ENCODE data around the gene MRPL18.

GRCh38 chr6:159819932-159820640 is 29.8 kb downstream of the MRPL18 start:
- peak; percentile 10 for TF ChIP-seq CTCF (IDR thresholded peaks at IDR 0.05; ENCODE audit: borderline replicate concordance, extremely low read depth, low read length, poor library complexity, severe bottlenecking)
- no peak for TF ChIP-seq EZH2 (IDR thresholded peaks at IDR 0.05; ENCODE audit: borderline replicate concordance, low read depth, low read length, severe bottlenecking)

Measured in DND-41 (cell line).